HG02852 (cell line): ENCODE data around the gene MICAL1.

Experiments used
- ATAC-seq: cut with Tn5 transposase; IDR thresholded peaks from one replicate; pipeline ENCODE4 v1.9.1; 2021; ENCODE audit warnings: mild to moderate bottlenecking, moderate library complexity; ENCODE audit not compliant: unreplicated experiment

MICAL1 gene

DNA sequence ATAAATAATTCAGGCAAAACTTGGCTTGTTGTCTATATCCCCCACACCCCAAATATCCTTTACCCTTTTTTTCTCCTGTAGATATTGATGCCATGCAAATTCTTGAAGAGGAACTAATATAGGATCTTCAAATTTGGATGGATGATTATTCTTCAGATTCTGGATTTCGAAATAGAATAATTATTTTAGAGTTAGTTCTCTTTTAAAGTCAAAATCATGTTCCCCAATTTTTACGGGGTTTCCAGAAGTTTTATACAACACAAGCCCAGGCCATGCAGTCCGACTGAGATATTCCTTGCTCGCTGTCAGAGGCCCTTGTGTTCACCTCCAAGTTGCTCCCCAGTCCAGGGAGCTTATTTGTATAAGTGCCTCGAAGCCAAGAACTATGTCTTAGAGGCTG is 19.5 kb downstream of the MICAL1 start:
- no peak for ATAC-seq

DNA sequence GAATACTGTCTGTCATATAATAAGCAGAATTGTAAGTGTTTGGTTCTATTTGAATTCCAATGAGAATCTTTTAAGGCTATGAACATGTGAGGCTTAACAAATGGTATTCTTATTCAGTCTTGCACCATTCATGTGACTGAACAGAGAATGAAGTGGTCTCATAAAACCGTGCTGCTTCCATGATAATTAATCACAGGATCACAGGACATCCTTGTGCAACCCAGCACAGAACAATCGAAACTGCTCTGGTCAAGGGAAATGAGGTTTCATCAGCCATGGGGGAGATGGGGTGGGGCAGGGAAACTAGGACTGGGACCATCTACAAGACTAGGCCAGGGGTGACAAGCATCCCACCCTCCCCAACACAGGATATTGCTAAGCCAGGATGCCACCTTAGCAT is 21.1 kb downstream of the MICAL1 start:
- no peak for ATAC-seq

DNA sequence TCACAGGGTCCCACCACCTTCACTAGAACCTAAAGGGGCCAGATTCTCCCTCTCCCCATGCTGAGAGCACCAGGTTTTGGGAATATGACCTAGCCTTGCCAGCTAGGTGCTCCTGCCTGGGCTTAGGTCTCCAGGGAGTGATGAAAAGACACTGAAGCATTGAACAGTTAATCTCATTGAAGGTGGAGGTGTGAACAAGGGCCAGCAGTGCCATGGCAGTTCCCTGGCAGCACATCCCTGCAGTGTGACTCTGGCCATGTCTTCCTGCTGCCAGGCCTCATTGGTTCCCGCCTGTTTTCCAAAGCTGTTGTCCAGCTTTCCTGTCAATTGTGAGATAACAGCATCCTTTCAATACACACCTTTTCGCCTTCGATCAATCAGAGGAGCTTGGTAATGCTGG is 26.1 kb downstream of the MICAL1 start:
- ATAC-seq: no peak

DNA sequence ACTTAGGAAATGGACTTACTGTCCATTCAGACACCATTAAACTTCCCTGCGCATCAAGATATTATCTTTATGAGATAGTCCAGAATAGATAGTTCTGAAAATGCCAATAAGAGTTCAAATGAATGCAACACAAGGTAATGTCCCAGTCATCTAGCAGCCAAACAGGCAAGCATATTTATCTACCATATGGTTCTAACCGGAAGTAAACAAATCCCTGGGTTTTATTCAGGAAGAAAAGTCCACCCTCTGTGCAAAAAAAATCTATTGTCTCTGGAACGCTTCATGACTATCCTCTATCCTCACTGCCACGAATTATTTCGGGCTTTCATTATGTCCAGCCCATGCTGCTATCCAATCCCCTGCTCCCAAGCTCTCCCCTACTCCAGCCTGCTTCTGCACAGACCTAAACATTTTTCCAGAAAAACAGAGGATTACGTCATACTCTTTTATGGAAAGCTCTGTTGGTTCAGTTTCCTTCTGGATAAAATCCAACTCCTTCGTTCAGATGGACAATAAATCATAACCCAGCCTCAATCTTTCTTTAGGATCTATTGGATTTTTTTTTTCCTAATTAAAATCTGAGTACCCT is 26.6 kb downstream of the MICAL1 start:
- no peak for ATAC-seq

DNA sequence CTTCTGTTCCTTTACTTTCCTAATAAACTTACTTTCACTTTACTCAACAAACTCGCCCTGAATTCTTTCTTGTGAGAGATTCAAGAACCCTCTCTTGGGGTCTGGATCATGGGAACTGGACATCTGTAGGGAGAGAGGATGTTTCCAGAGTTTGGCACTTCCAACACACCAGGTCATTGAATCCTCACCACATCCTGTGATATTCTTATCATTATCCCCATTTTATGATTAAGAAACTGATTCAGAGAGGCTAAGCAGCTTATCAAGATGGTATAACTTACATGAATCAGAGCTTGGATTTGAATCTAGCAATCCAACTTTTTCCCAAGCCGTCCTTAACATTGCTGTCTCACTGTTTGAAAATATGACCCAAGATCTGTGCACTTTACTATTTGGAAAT is 30.6 kb downstream of the MICAL1 start:
- no peak for ATAC-seq

DNA sequence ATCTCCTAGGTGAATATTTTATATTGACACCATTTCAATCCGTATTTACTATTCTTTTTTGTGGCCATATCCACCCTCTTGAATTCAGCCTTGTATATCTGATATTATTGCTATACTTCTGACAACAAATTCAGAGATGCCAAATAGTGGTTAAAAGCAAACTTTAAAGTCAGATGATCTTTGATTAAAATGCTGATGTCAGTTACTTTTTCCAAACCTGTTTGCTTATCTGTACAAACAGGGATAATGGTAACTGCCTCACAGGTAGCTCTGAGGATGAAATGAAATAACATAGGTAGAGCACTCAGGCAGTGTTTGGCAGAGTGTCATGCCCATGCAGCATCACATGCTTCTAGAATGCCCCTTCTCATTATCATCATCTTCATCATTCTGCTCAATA is 34.4 kb downstream of the MICAL1 start:
- no peak for ATAC-seq

DNA sequence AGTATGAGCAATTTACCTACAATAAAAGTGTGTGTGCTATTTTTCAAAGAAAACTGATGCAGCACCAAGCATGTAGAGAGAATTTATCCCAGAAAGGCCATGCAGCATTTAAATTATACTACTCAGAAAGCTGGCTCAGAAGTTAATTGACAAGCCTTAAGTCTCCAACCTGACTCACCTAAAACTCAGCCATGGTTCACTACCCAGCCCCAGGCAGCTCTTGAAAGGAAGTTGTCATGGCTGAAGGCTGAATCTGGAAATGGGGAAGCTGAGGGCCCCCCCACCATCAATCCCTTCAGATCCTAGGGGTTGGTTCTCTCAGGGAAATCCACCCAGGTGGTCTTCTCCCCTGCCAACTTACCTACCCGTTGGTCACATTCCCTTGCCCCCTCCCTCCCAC is 34.8 kb downstream of the MICAL1 start:
- ATAC-seq: no peak

DNA sequence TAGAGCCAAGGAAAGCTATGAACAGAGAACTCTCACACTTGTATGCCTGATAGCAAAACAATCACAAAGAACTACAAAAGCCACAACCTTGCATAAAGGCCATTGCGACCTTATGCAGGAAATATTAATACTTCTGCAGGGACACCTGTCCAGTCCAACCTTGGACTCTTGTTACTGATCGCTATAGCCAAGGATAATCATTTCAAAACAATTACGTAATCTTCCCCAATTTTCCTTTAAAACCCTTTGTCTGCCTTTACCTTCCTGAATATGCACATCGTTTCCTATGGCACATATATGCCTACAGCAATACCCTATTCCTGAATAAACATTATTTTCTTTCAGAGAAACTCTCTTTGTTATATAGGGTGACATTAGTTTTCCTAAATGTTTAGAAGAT is 37.9 kb downstream of the MICAL1 start:
- ATAC-seq: no peak

DNA sequence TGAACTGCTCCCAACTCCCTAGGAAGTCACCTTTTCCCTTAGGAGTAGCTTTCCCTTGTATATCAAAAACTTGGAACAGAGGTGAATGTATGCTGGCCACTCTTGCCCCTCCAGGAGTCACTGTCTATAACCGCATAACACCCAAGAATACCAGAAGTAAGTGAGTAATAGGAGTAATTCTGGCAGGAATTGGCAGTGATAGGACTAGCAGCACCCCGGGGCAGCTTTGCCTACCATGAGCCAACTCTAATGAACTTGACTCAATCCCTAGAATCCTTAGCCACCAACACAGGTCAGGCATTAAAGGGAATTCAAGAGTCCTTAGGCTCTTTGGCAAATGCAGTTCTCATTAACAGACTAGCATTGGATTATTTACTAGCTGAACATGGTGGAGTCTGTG is 44.5 kb downstream of the MICAL1 start:
- no peak for ATAC-seq

DNA sequence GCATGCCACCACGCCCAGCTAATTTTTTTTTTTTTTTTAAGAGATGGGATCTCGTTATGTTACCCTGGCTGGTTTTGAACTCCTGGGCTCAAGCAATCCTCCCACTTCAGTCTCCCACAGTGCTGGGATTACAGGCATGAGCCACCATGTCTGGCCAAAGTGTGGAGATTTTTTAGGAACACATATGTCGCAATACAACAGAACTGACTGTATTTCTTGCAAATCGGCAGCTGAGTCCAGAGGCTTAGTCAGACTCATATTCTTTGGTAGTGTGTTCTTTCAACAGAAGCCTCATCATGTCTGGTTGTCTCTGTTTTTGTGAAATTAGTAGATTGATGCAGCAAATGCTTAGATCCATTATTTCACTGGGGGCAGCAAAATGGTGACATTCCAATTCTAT is 49.4 kb downstream of the MICAL1 start:
- no peak for ATAC-seq

DNA sequence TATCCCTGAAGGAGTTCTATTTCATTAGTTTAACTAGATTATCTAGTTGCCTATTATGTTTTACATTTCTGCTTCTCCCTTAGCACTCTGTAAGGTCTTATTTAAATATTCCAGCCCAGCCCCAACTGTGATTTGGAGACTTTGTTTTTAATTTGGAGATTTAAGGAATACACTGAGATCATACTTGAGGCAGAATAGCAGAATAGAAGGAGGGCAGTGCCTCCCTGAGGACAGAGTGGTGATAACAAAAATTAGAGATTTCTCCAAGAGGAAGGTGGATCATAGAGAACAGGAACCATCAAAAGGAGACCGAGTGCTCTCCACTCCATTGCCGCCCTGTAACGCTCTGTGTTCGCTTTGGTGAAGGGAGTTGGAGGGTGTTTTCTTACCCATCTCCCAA is 58.6 kb downstream of the MICAL1 start:
- no peak for ATAC-seq

DNA sequence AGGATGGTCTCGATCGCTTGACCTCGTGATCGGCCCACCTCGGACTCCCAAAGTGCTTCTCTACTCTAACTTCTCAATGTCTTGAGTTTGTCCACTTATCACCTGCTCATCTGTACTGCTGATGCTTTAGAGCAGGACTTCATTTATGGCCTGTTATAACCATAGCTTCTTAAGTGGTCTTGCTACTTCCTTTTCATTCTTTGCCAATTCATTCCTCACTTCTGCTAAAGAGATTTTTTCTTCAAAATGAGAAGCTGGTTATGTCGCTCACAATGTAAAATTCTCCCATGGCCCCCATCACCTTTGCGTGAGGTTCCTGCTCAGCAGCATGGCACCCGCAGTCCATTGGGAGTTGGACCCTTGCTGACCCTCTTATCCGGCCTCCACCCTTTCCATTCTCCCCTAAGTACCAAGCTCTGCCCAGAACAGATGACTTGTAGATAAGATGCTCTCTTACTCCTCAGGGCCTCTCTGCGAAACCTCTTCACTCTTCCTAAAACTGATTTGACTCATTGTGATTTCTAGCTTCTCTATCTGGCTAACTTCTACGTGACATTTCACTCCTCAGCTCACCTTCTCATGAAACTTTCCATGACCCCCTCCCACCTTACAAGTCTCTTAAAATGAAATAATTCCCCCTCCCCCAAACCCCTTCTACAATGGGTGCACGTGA is 59.4 kb downstream of the MICAL1 start:
- ATAC-seq: no peak
